HFF-Myc (cell line): ENCODE results near the gene MANSC1.

ENCODE experiments used
- DNase-seq: peaks from one replicate; pipeline ENCODE4 v3.0.0-alpha.2; 2011; ENCODE audit warnings: low read depth; ENCODE audit errors: extremely low read depth
- H3K4me3 ChIP-seq: replicated peaks from 2 replicates; pipeline ENCODE4 v1.5.1; 2011; ENCODE audit warnings: low read depth, mild to moderate bottlenecking, control low read depth, low read length
- CTCF ChIP-seq: IDR thresholded peaks from 2 replicates; pipeline ENCODE4 v1.5.1; 2012; ENCODE audit warnings: mild to moderate bottlenecking, low read depth, low read length, control low read depth; ENCODE audit errors: missing control alignments

The MANSC1 gene

DNA sequence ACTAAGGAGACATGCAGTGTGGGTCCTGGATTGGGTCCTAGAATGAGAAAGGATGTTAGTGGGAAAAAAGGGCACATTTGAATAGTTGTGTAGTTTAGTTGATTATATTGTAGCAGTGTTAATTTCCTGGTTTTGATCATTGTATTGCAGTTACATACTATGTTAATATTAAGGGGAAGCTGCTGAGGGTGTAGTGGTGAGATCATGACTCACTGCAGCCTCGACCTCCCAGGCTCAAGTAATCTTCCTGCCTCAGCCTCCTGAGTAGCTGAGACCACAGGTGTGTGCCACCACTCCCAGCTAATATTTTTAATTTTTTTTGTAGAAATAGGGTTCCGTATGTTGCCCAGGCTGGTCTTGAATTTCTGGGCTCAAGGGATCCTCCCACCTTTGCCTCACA is 28.6 kb upstream of the MANSC1 start:
- no peak for DNase-seq
- H3K4me3 ChIP-seq, result no peak overlapping the region
- no peak for TF ChIP-seq CTCF

GRCh38 chr12:12376646-12377448 is 26.8 kb upstream of the MANSC1 start:
- no peak for TF ChIP-seq CTCF
- no peak overlapping the region for H3K4me3 ChIP-seq
- DNase-seq, result peak; percentile 45

- no peak for DNase-seq
- no peak for TF ChIP-seq CTCF
- H3K4me3 ChIP-seq, result no peak overlapping the region
Observed at GRCh38 chr12:12372946-12373722, 23.1 kb upstream of the MANSC1 start.

DNA sequence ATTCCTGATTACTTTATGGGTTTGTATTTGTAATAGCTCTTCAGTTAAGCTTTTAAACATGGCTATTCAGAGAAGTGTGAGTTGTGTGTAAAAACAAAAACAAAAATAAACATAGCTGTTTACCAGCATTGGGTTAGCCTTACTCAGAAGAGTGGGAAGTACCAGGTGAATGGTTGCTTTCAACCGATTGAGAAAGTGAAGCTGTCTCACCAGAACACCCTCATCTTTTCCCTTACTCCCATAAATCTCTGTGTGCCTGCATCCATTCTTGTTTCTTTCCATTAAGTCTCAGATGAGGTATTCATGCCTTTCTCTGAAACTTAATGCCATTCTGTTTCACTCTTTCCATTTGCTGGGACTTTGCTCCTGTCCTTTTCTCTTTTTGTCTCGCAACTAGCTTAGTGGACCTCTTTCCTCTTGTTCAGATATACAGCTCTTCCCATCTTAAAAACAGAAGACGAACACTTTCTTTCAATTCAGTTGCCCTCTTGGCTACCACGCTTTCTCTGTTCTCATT is 17.5 kb upstream of the MANSC1 start:
- H3K4me3 ChIP-seq, result no peak overlapping the region
- TF ChIP-seq CTCF, result no peak
- DNase-seq, result no peak

DNA sequence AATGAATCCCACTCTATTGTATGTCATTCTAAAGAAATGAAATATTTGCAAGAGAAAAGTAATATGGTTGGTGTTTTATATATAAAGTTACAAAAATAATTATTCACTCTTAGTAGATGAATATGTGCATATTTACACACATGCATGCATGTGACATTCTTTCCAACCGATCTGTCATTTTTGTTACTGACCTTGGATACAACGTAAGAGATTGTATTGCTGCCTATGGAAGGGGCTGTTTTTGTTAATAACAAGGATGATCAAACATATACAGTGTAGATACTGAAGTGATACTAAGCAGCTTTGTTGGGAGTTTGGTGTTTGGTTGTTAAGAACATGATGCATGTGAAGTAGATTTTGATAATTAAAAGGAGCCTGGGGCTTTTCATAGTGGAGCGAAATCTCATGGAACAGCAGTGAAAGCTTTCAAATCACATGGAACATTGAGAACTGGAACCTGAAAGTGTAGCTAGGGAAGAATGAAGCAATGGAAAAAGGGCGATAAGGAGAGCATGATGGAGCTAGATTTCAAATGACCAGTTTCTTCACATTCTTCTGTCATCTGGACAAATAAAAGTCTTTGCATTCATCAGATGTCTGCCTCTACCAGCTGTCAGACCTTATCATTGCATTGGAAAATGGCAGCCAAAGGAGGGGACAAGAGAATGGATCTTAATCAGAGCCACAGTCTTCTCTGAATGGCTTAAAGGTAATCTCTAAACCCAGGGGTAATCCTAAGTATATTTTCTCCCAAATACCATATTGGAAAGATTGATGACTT is 16.8 kb upstream of the MANSC1 start:
- no peak overlapping the region for H3K4me3 ChIP-seq
- DNase-seq, result no peak
- TF ChIP-seq CTCF, result no peak

DNA sequence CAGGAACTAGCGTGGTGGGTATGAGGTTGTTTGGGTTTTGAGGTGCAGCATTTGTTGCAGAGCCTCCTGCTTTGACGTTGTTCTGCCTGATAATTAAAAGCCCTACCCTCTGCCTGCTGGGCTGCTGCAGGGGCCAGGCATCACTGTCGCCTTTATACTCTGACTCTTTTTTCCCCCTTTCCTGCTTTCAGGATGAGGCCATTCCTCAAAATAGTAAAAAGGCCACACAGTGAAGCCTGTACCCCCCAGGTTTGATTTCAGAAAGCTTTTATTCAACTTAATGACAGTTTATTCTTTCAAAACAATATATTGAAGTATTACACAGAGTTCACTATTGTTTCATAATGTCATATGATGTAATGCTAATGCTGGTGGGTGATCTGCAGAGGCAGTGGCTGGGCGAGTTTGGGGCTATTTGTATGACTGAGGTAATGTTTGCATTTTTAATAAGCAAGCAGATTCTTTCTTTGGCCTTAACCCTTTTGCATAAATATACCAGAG is 15.9 kb upstream of the MANSC1 start:
- no peak for DNase-seq
- no peak for TF ChIP-seq CTCF
- no peak overlapping the region for H3K4me3 ChIP-seq
